ENCODE measurements around the gene AUH. TPM values are rescaled to one million over a fixed set of nuclear protein-coding genes. Genes with fewer than 3 reads are reported as not detected.

The AUH gene
- total RNA-seq, 1 experiment from 2014 or later = 21.7 TPM

- Histone ChIP-seq H3K56ac (ENCODE audit: insufficient read length, low read depth, low read length) (no peak overlapping the region), H3K9me3 (ENCODE audit: control insufficient read depth, low read depth, low read length) (no peaks in the 10 kb centered on the region), H2BK5ac (ENCODE audit: insufficient read length, low read length) (no peak overlapping the region), H3K23me2 (ENCODE audit: insufficient read length, low read depth, low read length, poor library complexity, severe bottlenecking) (no peaks in the 10 kb centered on the region), H3K27me3 (ENCODE audit: insufficient read depth, low read length) (no peaks in the 10 kb centered on the region), H2AK5ac (ENCODE audit: insufficient read length, low read length) (no peak overlapping the region), H3K79me1 (ENCODE audit: insufficient read depth, low read depth, low read length, poor library complexity, severe bottlenecking) (peaks cover 3% of the 10 kb centered on the region), H3K14ac (ENCODE audit: insufficient read depth, low read length) (no peak overlapping the region), H2BK12ac (ENCODE audit: insufficient read length, low read depth, low read length) (no peak overlapping the region), H4K8ac (replicated peaks; ENCODE audit: insufficient read length, low read depth, low read length) (no peak overlapping the region), H4K5ac (ENCODE audit: insufficient read length, low read depth, low read length) (no peak overlapping the region), H2BK20ac (ENCODE audit: low read depth, low read length, poor library complexity, severe bottlenecking) (no peak overlapping the region), H3K4me2 (ENCODE audit: insufficient read depth, insufficient read length, low read length) (no peak overlapping the region), H3K9ac (ENCODE audit: extremely low read depth, insufficient read length, low read length) (no peak overlapping the region), H4K20me1 (ENCODE audit: control insufficient read depth, insufficient read depth, insufficient read length) (no peaks in the 10 kb centered on the region), H3K4ac (ENCODE audit: low read depth, low read length) (no peak overlapping the region), H4K91ac (ENCODE audit: insufficient read length, low read depth, low read length) (no peak overlapping the region), H3K23ac (ENCODE audit: insufficient read length, low read depth, low read length) (no peak overlapping the region), H2BK120ac (ENCODE audit: low read depth, low read length, poor library complexity, severe bottlenecking) (no peak overlapping the region), H3K79me2 (ENCODE audit: insufficient read depth, low read length) (peaks cover 2% of the 10 kb centered on the region; the same call in 1 of the 2 replicates), H3T11ph (ENCODE audit: low read length) (no peak overlapping the region), H2BK15ac (ENCODE audit: low read depth, low read length) (no peak overlapping the region), H3K4me1 (ENCODE audit: insufficient read depth, low read length) (peaks cover 5% of the 10 kb centered on the region), H3K18ac (ENCODE audit: insufficient read length, low read depth, low read length) (no peak overlapping the region), H3K27ac (ENCODE audit: insufficient read length, low read depth, low read length) (no peak overlapping the region), H2AFZ (ENCODE audit: low read length) (no peak overlapping the region)
- H3K27me3 Mint-ChIP-seq (ENCODE audit: low read depth) = no peaks in the 10 kb centered on the region
- H3K4me1 Mint-ChIP-seq = peaks cover 50 to 51% of the 10 kb centered on the region in 2 experiments
- no peak for TF ChIP-seq CTCF (conservative IDR thresholded peaks at IDR 0.05)
- DNase-seq = no peak
- peaks cover 26 to 32% (median 29%) of the 10 kb centered on the region in 3 experiments; a peak in 6 of 7 replicates for H3K36me3 Mint-ChIP-seq (ENCODE audit: insufficient read depth in 1 of 3, low read depth in 3 of 3)
- peaks cover 2 to 6% of the 10 kb centered on the region in 2 experiments; a peak in 2 of 5 replicates for H3K9me3 Mint-ChIP-seq
- H3K4me3 Mint-ChIP-seq = no peak overlapping the region
- H3K27ac Mint-ChIP-seq = no peak overlapping the region
- no CpG with 5 or more reads among the region's 4 CpGs for WGBS (ENCODE audit: extremely low coverage, insufficient read length, low lambda C conversion rate)
These were observed 15.7 kb downstream of the AUH start for GRCh38 chr9:91345978-91346377.
